Activated gamma-delta T cell treated with anti-CD3 and anti-CD28 coated beads, Interleukin-2, amount 50 U/mL, for 16 hours (primary cell): ENCODE results near the gene BIN1.

Source experiments
- DNase-seq: peaks from one replicate; pipeline ENCODE4 v3.0.0-alpha.2; 2020; ENCODE audit warnings: low read depth

Gene BIN1

DNA sequence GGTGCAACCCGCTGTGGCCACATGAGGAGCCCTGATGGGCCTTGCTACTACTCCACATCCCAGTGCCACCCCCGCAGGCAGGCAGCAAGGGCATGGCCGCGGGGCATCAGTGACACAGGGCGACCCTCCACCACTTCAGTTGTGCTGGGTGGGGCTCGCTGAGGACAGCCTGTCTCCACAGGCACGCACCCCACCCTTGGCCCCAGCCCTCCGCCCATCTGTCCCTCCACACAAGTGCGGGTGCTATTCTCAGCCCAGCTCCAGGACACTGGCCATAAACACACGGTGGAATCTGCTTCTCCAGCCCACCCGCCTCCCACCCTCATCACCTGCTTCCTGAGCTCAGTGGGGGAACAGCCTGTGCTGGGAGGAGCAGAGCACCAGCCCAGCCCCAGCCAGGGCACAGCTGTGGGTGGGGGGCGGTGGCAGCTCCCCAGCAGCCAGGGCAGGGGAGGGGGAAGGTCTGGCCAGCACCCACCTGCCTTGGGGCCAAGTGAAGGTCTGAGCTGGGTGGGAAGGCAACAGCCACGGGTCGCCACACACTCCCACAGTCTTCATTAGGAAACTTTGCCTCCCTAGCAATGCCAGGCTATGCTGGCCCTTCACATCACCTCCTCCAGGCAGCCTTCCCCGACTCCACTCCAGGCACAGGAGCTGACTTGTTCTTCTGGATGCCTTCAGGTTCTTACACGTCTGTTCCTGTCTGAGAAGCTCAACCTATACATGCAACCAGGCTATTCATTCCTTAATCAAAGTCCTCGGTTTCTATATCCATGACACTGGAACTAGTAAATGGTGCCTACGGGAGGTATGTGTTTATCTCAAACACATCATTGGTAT, 16.5 kb downstream of the BIN1 start:
- DNase-seq: no peak

DNA sequence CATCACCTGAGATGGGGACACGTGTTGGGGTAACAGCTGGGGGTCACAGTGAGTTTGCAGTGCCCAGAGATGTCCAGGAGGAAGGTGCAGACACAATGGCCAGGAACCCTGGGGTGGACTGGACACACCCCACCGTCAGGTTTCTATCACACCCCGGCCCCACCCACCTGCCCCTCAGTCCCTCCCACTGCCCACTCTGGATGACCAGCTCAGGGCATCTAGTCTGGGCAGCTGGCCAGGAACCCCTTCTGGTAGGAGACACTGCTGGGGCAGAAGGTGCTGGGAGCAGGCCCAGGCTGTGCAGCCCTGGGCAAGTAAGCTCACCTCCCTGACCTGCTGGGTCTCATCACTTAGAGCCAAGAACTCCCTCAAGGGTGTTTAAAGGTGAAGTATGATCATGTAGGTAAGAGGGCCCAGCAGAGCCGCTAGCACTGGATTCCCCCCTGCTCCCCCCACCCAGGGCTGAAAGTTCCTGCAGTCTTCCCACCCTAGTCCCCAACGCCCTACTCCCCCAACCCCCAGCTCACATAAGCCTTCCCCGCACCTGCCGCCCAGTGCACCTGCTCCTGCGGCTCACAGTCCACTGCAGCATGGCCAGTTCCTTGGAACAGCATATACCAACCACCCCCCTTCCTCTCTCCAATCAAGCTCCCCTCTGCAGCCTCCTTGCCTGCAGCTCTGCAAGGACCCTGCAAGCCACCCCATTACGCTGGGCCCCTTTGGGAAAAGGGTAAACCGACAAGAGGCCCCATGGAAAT, 17.3 kb downstream of the BIN1 start:
- DNase-seq: no peak

DNA sequence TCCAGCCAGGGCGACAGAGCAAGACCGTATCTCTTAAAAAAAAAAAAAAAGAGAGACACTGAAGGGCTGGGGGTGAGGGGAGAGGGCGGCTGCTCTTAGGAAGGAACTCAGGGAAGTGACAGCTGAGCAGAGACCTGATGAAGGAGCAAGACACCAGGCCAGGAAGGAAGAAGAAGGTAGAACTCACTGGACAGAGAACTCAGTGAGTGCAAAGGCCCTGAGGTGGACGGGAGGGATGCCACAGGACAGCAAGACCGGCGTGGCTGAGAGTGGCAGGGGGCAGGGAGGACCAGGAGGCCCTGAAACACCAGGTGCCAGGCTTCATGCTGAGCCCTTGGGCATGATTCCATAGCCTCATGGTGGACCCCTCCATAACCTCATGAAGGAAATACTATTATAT, 18.2 kb downstream of the BIN1 start:
- DNase-seq: no peak

DNA sequence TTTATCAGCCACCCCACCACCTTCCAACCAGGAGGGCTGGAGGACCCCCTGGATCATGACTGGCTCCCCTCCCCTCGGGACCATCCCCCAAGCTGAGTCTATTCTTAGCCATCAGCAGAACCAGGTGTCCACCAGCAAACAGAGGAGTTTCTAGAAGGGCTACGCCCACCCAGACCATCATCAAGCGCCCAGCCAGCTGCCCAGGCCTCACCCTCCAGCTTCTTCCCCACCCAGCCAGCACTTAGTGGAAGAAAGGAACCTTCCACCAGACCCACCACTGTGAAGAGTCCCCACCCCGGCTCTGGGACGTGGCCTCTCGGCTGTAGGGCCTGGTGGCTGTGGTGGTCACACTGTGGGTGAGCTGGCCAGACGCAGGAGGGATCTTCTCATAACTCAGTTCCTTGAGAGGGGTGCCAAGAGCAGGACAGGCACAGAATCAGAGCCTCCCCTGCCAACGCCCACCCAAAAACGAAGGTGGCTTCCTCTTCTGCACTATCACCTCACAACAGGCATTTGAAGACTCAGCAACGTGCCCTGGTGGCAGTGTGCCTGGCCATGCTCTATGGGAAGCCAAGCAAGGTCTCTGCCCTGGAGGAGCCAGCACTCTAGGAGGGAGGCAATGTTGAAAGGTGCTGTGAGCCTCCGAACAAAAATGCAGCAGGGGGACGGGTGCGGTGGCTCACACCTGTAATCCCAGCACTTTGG, 19.0 kb downstream of the BIN1 start:
- DNase-seq: no peak

DNA sequence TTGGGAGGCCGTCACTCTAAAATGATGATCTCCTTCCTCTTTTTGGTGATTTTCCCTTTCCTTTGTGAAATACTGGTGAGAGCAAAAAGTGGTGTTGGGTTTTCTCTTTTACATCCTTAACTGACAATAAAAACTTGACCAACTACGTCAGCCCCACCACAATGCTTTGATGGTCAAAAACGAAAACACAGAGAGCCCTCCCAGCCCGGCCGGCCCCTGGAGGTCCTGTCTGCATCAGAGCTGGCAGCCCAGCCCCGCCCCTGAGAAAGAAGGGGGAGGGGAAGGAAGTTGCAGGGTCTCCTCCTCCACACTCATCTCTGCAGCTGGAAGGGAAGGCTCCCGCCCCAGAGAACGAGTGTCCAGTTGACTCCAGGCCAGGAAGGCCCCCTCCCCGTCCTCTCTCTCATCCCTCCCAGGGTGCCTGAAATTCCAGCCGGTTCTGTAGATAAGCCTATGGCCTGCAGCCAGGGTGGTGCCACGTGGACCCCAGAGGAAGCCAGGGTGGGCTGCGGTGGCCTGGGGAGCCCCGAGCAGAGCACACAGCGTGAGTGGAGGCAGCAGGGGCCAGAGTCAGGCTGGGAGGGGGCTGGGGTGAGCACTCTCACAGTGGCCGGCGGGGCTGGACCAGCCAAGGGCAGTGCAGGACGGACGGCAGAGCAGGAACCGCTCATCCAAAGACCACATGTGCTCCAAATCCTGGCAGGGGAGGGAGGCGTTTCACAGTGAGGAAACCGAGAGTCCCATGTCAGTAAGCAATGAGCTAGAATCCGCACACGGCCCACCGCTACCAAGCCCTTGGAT, 19.8 kb downstream of the BIN1 start:
- no peak for DNase-seq

DNA sequence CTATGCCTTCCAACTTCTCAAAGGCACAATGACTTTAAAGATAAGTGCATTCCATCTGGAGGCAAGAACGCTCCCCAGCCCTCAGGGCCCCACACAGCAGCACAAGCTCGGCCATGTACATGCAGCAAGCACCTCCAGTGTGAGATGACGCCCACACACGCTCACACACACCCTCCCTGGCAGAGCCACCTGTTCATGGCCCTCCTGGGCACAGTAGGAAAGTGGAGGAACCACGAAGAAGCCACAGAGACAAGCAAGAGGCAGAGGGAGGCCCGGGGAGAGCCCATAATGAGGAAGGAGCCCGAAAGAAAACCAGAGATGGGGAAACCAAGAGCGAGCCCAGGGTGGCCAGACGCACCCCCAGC, 21.7 kb downstream of the BIN1 start:
- DNase-seq: no peak

DNA sequence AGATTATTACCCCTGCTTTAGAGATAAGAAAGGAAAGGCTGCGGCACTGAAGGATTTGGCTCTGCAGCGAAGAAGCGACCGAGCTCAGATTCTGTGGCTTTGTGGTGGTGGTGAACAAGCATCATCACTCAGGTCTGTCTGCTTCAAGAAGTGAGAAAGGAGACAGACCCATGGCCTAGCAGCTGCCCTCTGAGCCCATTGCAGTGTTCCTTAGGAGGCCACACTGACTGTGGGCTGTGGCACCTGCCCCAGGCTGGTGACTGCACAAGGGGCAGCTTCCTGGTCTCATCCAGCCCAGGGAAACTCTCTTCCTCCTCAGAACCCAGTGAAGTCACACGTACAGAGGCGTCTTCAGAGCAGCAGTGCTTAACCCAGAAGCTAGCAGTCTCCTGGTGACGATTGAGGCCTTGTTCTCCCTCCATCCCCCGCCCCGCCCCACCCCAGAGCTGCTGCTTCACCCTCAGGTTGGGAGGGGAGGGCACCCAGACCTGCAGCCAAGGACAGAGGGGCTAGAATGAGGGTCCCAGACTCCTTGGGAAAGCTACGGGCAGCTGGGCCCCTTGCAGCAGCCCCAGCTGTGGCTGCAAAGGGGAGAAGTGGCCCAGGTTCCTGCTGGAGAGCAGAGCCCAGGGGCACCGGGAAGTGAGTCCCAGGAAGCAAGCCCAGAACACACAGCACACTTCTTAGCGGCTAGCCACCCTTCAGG, 22.2 kb downstream of the BIN1 start:
- no peak for DNase-seq

DNA sequence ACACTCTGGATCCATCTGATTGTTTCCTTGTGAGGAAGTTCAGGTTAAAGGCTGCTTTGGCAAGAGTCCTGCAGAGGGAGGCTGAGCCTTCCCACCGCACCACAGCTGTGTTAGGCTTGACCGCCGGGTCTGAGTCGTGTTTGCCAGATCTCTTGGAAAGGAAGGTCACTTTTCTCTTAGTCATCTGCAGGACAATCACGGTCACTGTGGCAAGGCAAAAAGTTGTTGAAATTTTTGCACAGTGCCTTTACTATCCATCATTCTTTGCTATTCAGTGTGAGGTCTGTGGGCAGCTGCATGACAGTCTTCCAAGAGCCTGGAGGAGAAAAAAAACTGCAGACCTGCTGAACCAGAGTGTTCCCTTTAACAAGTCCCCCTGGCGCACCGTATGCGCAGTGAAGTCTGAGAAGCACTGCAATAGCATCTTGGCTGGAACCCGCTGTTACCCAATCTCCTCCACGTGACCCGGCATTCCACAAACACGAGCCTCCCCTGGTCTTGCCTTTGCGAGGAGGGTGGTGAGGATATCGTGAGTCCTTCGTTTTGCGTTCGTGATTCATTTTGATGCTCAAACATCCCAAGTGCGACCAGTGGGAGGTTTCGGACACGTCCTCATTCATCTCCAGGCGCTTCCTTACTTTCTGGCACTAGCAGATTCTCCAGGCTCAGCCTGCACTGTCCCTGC, 23.0 kb downstream of the BIN1 start:
- DNase-seq: no peak

DNA sequence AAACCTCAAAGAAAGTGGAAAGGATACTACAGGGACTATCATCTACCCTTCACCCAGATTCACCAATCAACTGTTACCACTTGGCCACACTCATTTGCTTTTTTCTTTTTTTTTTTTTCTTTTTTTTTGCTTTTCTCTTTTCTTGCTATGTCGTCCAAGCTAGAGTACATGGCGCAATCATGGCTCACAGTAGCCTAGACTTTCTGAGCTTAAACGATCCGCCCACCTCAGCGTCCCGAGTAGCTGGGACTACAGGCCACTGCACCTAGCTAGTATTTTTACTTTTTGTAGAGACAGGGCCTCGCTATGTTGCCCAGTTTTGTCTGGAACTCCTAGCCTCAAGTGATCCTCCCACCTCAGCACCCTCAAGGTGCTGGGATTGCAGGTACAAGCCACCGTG, 24.0 kb downstream of the BIN1 start:
- DNase-seq: no peak

DNA sequence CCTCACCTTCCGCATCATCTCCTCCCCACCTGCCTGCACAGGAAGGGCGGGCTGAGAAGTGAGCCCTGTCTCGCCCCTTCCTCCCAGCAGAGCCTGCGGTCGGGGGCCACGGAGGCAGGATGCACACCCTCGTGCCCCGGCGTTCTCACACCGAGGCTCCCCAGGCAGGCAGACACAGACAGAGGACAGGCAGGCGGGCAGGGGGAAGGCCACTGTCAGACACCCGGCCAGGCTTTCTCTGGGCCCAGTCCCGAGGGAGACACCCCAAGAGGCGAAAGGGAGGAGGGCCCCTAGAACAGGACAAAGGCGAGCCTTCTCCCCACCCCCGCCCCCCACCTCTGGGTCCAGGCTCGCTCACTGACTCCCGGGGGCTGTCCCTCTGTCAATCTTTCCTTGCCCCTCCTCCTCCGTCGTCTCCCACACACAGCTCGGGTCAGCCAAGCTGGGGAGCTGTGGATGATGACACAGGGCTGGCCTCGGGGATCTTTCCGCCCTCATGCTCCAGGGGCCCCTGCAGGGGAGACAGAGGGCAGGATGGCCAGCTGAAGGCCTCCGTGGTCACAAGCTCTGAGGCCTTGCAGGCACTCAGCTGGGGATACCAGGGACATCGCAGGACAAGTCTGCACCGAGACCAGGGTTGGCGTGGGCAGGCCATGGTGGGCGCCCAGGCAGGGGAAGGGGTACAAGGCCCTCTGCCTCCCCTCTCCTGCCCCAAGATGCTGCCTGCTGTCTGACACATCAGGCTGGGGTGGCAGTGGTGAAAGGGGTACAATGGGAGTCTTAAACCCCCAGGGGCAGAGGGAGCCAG, 24.9 kb downstream of the BIN1 start:
- peak; percentile 70 for DNase-seq

DNA sequence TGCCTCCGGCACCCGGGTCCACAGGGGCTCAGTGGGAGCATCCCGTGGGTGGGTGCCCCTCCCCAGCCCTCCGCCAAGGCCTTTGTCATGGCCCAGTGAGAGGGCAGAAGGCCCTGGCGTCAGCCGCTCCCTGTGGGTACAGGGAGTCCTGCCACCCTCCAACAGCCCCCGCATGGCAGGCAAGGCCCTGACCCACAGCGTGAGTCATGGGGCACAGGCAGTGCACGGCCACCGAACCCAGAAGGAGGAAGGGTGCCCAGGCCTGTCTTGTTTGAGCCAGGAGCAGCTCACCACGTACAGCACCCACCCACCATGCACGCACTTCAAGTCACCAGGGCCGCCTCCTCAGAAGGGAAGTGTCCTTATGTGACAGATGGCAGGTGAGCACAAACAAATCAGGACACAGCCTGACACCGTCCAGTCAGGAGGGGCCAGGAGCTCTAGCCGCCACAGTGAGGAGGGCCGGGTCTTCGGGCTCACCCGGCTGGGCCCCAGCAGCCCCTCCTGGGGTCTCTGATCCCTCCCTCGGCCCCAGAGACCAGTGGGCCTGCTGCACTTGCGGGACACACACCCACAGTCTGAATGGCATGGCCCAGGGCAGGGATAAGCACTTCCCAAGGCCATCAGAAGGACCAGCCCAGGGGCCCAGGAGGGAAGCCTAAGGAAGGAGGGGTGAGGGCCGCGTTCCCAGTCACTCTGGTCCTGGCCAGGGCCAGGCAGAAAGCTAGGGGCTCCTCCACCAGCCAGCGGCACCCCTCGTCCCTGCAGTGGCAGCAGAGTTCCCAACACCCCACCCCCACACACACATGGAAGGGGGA, 25.8 kb downstream of the BIN1 start:
- DNase-seq: peak; percentile 46

DNA sequence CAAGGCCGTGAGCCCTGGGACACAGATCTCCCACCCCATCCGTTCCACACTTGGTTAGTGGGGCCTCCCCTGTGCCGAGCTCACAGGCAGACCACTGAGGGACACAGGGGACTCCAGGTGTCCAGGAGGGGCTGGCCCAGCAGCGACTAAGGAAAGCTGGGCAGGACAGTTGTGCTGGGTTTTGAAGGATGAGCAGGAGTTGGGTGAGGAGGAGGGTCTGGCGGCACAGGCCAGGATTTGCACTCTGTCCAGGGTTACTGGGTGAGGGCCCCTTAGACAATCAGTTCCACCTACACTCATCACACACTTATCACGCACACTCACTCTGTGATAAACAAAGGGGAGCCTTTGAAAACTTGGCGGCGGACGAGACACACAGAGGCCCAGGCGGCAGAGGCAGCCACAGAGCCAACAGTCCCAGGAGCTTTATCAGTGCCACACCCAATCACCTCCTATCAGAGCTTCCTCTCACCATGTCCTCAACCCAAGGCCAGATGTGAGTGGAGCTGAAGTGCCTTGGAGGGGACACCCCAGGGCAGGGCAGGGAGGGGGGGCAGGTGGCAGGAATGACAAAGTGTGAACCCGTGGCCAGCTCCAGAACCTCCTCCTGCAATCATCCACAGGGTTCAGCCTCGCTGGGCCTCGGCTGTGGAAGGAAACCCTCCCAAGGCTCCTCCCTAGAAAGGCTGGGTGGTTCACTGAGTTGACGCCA, 26.6 kb downstream of the BIN1 start:
- peak; percentile 45 for DNase-seq

DNA sequence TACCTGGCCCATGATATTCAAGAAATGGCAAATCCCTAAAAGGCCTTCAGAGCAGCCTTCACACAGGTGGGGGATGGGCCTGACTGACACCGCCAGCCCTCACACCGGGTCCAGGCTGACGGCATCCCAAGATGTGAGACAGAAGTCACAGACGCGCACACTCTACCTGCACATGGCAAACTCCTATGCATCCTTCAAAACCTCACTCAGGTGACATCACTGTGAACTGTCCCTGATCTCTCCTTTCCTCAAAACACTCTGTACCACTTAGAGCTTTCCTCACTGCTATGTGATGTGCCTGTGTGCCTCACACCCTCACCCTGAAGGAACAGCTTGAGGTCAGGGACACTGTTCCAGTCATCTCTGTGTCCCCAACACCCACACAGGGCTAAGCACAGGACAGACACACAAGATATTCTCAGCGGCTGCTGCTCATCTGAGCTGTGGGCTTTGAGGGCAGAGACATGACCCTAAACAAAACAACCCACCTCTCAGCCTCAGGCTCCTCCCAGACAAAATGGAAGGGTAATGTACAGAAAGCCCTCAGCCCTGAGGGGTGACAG, 27.5 kb downstream of the BIN1 start:
- no peak for DNase-seq

DNA sequence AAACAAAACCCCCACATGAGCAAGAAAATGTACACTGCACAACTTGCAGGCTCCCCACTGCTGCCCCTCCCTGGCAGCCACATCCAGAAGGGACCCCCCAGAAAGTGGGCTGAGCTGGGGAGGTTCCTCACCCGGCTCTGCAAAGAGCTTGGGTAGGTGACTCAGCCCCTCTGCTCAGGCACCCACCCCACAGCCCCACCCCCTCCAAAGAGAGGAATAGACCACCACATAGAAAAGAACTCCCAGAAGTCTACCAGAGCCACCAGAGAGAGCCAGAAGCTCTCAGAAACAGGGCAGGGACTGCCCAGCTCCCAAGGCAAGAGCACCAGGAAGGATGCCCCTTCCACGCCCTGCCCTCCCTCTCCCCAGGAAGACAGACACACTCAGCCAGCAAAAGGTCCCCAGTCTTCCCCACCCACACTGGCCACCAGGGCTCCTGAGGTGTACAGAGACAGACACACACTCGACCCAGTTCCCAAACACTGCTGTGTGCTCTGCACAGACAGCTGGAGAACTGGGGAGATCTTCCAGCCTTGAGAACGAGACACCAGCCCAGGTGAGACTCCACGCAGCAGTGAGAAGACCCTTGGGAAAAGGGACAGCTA, 28.2 kb downstream of the BIN1 start:
- DNase-seq: no peak

DNA sequence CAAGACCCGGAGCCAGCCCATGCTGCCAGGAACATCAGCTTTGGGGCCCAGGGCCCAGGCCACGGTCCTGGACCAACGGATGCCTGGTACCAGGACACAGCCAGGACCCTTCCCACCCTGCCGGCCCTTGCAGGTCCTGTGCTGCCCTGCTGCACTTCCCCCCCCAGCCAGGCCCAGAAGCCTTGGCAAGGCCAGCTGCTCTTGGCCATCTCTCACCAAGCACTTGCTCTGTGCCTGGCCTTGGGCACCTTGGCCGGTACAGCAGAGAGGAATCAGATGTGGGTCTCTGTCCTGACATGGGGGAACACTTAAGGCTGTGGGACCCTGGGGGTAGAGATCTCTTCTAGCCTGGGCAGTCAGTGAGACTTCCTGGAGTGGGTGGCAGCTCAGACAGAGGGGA, 28.9 kb downstream of the BIN1 start:
- no peak for DNase-seq

DNA sequence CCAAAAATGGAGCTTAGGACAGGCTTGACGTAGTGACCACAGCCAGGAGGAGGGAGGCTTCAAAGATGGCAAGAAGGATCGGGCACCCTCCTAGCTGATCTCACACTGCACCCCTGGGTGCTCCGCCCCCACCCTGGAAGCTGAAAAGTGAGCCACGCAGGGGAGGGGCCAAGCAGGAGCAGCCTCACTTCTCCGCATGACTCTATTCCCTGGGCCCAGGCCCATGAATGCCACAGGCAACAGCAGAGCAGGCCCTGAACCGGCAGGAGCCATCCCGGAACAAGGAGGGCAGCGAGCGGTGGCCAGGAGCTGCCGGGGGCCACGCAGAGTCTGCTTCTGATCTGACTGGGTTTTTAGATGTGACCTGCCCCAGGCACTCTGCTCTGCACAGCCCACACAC, 30.0 kb downstream of the BIN1 start:
- no peak for DNase-seq

DNA sequence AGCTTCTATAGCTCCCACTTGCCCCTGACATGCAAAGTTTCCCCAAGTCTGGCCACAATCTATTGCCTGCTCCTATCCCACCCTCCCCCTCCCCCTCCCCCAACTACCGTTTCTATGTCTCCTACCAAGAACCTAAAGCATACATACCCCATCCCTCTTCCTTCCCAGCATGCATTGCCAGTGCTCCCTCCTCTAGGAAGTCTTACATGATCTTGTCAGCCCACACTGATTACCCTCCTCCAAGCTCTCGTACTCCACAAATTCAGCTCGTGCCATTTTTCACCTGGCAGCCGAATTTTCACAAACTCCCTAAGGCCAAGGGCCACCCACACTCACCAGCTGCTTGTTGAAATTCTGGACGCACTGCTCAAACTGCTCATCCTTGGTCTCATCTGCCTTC, 30.7 kb downstream of the BIN1 start:
- no peak for DNase-seq

DNA sequence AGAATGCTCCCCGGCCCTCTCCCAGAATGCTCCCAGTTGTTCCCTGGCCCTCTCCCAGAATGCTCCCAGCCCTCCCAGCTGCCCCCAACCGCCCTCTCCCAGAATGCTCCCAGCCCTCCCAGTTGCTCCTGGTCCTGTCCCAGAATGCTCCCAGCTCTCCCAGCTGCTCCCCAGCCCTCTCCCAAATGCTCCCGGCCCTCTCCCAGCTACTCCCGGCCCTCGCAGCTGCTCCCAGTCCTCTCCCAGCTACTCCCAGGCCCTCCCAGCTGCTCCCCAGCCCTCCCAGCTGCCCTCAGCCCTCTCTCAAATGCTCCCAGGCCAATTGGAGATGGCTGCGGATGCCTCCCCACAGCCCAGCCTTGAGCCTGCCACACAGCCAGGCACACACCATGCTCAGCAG, 31.1 kb downstream of the BIN1 start:
- DNase-seq: no peak
